ENCODE results near the gene GPBAR1.

The GPBAR1 gene

GRCh38 chr2:218252509-218253231 lies 8.1 kb upstream of the GPBAR1 start:
- Histone ChIP-seq H3K9ac (ENCODE audit: low read length) (no peak overlapping the region), H3K36me3 (ENCODE audit: control insufficient read depth, insufficient read depth, low read length) (peaks cover 53% of the 10 kb centered on the region), H3K27me3 (ENCODE audit: control insufficient read depth, insufficient read depth, low read length) (no peaks in the 10 kb centered on the region), H3K4me3 (ENCODE audit: low read length) (no peak overlapping the region), H3K4me1 (ENCODE audit: control insufficient read depth, insufficient read depth, low read length) (no peaks in the 10 kb centered on the region), H3K27ac (ENCODE audit: low read depth, low read length) (no peak overlapping the region)

GRCh38 chr2:218253232-218253625 lies 7.6 kb upstream of the GPBAR1 start:
- Histone ChIP-seq H3K27me3 (ENCODE audit: control insufficient read depth, insufficient read depth, low read length) (no peaks in the 10 kb centered on the region), H3K27ac (ENCODE audit: low read depth, low read length) (no peak overlapping the region), H3K36me3 (ENCODE audit: control insufficient read depth, insufficient read depth, low read length) (peaks cover 49% of the 10 kb centered on the region), H3K4me1 (ENCODE audit: control insufficient read depth, insufficient read depth, low read length) (no peaks in the 10 kb centered on the region), H3K4me3 (ENCODE audit: low read length) (no peak overlapping the region), H3K9ac (ENCODE audit: low read length) (no peak overlapping the region)

GRCh38 chr2:218255446-218255845 lies 5.4 kb upstream of the GPBAR1 start:
- no peak overlapping the region for H3K27ac ChIP-seq (ENCODE audit: low read depth, low read length)
- H3K27me3 ChIP-seq (ENCODE audit: control insufficient read depth, insufficient read depth, low read length): no peaks in the 10 kb centered on the region
- peaks cover 21% of the 10 kb centered on the region for H3K4me1 ChIP-seq (ENCODE audit: control insufficient read depth, insufficient read depth, low read length)
- H3K36me3 ChIP-seq (ENCODE audit: control insufficient read depth, insufficient read depth, low read length): peaks cover 29% of the 10 kb centered on the region
- H3K9ac ChIP-seq (ENCODE audit: low read length): no peak overlapping the region
- no peak overlapping the region for H3K4me3 ChIP-seq (ENCODE audit: low read length)

GRCh38 chr2:218256612-218257350 lies 4.0 kb upstream of the GPBAR1 start:
- H3K4me1 ChIP-seq (ENCODE audit: control insufficient read depth, insufficient read depth, low read length): peaks cover 35% of the 10 kb centered on the region
- H3K36me3 ChIP-seq (ENCODE audit: control insufficient read depth, insufficient read depth, low read length): peaks cover 19% of the 10 kb centered on the region
- no peak overlapping the region for H3K27ac ChIP-seq (ENCODE audit: low read depth, low read length)
- no peaks in the 10 kb centered on the region for H3K27me3 ChIP-seq (ENCODE audit: control insufficient read depth, insufficient read depth, low read length)
- no peak overlapping the region for H3K9ac ChIP-seq (ENCODE audit: low read length)
- no peak overlapping the region for H3K4me3 ChIP-seq (ENCODE audit: low read length)

GRCh38 chr2:218257390-218257981 lies 3.3 kb upstream of the GPBAR1 start:
- no peak overlapping the region for H3K9ac ChIP-seq (ENCODE audit: low read length)
- H3K27ac ChIP-seq (ENCODE audit: low read depth, low read length): no peak overlapping the region
- no peak overlapping the region for H3K4me3 ChIP-seq (ENCODE audit: low read length)
- peaks cover 15% of the 10 kb centered on the region for H3K36me3 ChIP-seq (ENCODE audit: control insufficient read depth, insufficient read depth, low read length)
- H3K4me1 ChIP-seq (ENCODE audit: control insufficient read depth, insufficient read depth, low read length): peaks cover 42% of the 10 kb centered on the region
- no peaks in the 10 kb centered on the region for H3K27me3 ChIP-seq (ENCODE audit: control insufficient read depth, insufficient read depth, low read length)

GRCh38 chr2:218259099-218259961 lies 1.5 kb upstream of the GPBAR1 start:
- no peaks in the 10 kb centered on the region for H3K27me3 ChIP-seq (ENCODE audit: control insufficient read depth, insufficient read depth, low read length)
- H3K36me3 ChIP-seq (ENCODE audit: control insufficient read depth, insufficient read depth, low read length): peaks cover 4% of the 10 kb centered on the region
- peaks cover 49% of the 10 kb centered on the region for H3K4me1 ChIP-seq (ENCODE audit: control insufficient read depth, insufficient read depth, low read length)
- H3K27ac ChIP-seq (ENCODE audit: low read depth, low read length): peak overlapping the region; percentile 83
- peak overlapping the region; percentile 15 for H3K4me3 ChIP-seq (ENCODE audit: low read length)
- no peak overlapping the region for H3K9ac ChIP-seq (ENCODE audit: low read length)

GRCh38 chr2:218260166-218260565 lies 649 bp upstream of the GPBAR1 start:
- H3K9ac ChIP-seq (ENCODE audit: low read length): no peak overlapping the region
- H3K27ac ChIP-seq (ENCODE audit: low read depth, low read length): peak overlapping the region; percentile 83
- H3K27me3 ChIP-seq (ENCODE audit: control insufficient read depth, insufficient read depth, low read length): no peaks in the 10 kb centered on the region
- H3K4me3 ChIP-seq (ENCODE audit: low read length): no peak overlapping the region
- peaks cover 49% of the 10 kb centered on the region for H3K4me1 ChIP-seq (ENCODE audit: control insufficient read depth, insufficient read depth, low read length)
- H3K36me3 ChIP-seq (ENCODE audit: control insufficient read depth, insufficient read depth, low read length): peaks cover 7% of the 10 kb centered on the region

GRCh38 chr2:218261423-218262236 lies 815 bp downstream of the GPBAR1 start:
- H3K36me3 ChIP-seq (ENCODE audit: control insufficient read depth, insufficient read depth, low read length): peaks cover 21% of the 10 kb centered on the region
- H3K4me1 ChIP-seq (ENCODE audit: control insufficient read depth, insufficient read depth, low read length): peaks cover 49% of the 10 kb centered on the region
- no peak overlapping the region for H3K9ac ChIP-seq (ENCODE audit: low read length)
- H3K4me3 ChIP-seq (ENCODE audit: low read length): peak overlapping the region; percentile 15
- peak overlapping the region; percentile 83 for H3K27ac ChIP-seq (ENCODE audit: low read depth, low read length)
- H3K27me3 ChIP-seq (ENCODE audit: control insufficient read depth, insufficient read depth, low read length): no peaks in the 10 kb centered on the region

- peaks cover 22% of the 10 kb centered on the region for H3K36me3 ChIP-seq (ENCODE audit: control insufficient read depth, insufficient read depth, low read length)
- H3K9ac ChIP-seq (ENCODE audit: low read length): no peak overlapping the region
- H3K27ac ChIP-seq (ENCODE audit: low read depth, low read length): peak overlapping the region; percentile 83
- no peaks in the 10 kb centered on the region for H3K27me3 ChIP-seq (ENCODE audit: control insufficient read depth, insufficient read depth, low read length)
- no peak overlapping the region for H3K4me3 ChIP-seq (ENCODE audit: low read length)
- H3K4me1 ChIP-seq (ENCODE audit: control insufficient read depth, insufficient read depth, low read length): peaks cover 49% of the 10 kb centered on the region
Measured at GRCh38 chr2:218262237-218262600, 1.4 kb downstream of the GPBAR1 start.

- Histone ChIP-seq H3K4me3 (ENCODE audit: low read length) (no peak overlapping the region), H3K27me3 (ENCODE audit: control insufficient read depth, insufficient read depth, low read length) (no peaks in the 10 kb centered on the region), H3K9ac (ENCODE audit: low read length) (no peak overlapping the region), H3K36me3 (ENCODE audit: control insufficient read depth, insufficient read depth, low read length) (peaks cover 26% of the 10 kb centered on the region), H3K4me1 (ENCODE audit: control insufficient read depth, insufficient read depth, low read length) (peaks cover 49% of the 10 kb centered on the region), H3K27ac (ENCODE audit: low read depth, low read length) (peak overlapping the region; percentile 2)
Measured at GRCh38 chr2:218262631-218263586, 2.1 kb downstream of the GPBAR1 start.

All from rectal smooth muscle tissue (tissue), 1 donor.